ENCODE data around the gene TTC39C. TPM values are rescaled to one million over a fixed set of nuclear protein-coding genes. Genes with fewer than 3 reads are reported as not detected.

The TTC39C gene
- total RNA-seq, 1 donor from 2014 or later = 23.5 TPM

DNA sequence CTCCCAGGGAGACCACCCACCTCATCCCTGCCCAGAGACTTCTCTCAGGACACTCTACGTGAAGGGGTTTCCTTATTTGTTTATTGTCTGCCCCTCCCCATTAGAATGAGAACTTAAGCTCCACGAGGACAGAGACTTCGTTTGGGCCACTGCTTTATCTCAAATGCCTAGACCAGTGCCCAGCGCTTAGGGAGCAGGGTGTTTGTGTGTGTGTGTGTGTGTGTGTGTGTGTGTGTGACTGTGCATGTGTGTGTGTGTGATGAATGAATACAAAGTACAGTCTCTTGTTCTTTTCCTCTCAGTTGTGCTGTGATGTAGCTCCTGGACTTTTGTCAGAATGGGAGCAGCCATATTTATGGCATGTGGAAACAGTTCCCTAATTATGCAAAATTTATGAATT, 89.9 kb downstream of the TTC39C start:
- TF ChIP-seq, protein P1, sequence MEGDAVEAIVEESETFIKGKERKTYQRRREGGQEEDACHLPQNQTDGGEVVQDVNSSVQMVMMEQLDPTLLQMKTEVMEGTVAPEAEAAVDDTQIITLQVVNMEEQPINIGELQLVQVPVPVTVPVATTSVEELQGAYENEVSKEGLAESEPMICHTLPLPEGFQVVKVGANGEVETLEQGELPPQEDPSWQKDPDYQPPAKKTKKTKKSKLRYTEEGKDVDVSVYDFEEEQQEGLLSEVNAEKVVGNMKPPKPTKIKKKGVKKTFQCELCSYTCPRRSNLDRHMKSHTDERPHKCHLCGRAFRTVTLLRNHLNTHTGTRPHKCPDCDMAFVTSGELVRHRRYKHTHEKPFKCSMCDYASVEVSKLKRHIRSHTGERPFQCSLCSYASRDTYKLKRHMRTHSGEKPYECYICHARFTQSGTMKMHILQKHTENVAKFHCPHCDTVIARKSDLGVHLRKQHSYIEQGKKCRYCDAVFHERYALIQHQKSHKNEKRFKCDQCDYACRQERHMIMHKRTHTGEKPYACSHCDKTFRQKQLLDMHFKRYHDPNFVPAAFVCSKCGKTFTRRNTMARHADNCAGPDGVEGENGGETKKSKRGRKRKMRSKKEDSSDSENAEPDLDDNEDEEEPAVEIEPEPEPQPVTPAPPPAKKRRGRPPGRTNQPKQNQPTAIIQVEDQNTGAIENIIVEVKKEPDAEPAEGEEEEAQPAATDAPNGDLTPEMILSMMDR (conservative IDR thresholded peaks at IDR 0.05) = no peak
- H3K36me3 Mint-ChIP-seq (ENCODE audit: low read depth) = peaks cover 17% of the 10 kb centered on the region
- no peaks in the 10 kb centered on the region for H3K9me3 Mint-ChIP-seq
- no peak overlapping the region for H3K4me3 Mint-ChIP-seq
- no peak overlapping the region for H3K27ac Mint-ChIP-seq (ENCODE audit: unreplicated experiment)
- H3K4me1 Mint-ChIP-seq = peaks cover 15% of the 10 kb centered on the region
- no peaks in the 10 kb centered on the region for H3K27me3 Mint-ChIP-seq (ENCODE audit: low read depth)
- DNase-seq (ENCODE audit: low read depth, low spot score) = no peak

DNA sequence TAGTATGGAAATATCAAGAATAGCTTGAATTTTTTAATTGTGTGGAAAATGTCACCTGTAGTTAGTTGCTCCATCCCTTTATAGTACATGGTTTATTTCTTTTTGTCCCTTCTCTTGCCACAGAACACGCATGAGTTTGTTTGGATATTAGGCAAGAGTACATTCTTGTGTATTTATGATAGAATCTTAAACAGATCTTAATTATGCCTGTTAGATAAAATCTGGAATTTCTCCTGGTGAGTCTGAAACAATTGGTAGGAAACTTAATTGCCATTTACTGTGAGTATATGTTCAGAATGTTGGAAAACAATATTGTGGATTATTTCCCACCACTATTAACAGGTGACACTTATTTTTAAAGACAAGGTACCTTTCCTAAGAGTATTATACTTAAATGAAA, 94.1 kb downstream of the TTC39C start:
- Mint-ChIP-seq H3K36me3 (ENCODE audit: low read depth) (peaks cover 8% of the 10 kb centered on the region), H3K4me3 (no peak overlapping the region), H3K4me1 (peaks cover 15% of the 10 kb centered on the region), H3K27me3 (ENCODE audit: low read depth) (no peaks in the 10 kb centered on the region), H3K27ac (ENCODE audit: unreplicated experiment) (no peak overlapping the region), H3K9me3 (no peaks in the 10 kb centered on the region)
- TF ChIP-seq, protein P1 (conservative IDR thresholded peaks at IDR 0.05) = no peak
- no peak for DNase-seq (ENCODE audit: low read depth, low spot score)

DNA sequence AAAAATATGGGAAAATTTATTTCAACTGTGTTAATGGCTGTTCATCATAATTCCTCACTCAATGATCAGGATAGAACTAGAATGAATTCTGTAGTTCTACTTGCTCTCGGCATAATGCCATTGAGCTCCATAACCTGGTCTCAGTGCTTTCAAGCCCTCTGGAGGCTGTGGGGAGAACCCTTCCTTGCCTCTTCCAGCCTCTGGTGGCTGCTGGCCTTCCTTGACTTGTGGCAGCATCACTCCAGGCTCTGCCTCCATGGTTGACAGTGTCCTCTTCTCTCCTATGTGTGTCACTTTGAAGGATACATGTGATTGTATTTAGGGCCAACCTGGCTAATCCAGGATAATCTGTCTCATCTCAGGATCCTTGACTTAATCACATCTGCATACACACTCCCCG, 97.4 kb downstream of the TTC39C start:
- Mint-ChIP-seq H3K9me3 (no peaks in the 10 kb centered on the region), H3K4me3 (no peak overlapping the region), H3K36me3 (ENCODE audit: low read depth) (peaks cover 5% of the 10 kb centered on the region), H3K27me3 (ENCODE audit: low read depth) (no peaks in the 10 kb centered on the region), H3K27ac (ENCODE audit: unreplicated experiment) (no peak overlapping the region), H3K4me1 (peaks cover 15% of the 10 kb centered on the region)
- TF ChIP-seq, protein P1 (conservative IDR thresholded peaks at IDR 0.05) = no peak
- DNase-seq (ENCODE audit: low read depth, low spot score) = no peak

DNA sequence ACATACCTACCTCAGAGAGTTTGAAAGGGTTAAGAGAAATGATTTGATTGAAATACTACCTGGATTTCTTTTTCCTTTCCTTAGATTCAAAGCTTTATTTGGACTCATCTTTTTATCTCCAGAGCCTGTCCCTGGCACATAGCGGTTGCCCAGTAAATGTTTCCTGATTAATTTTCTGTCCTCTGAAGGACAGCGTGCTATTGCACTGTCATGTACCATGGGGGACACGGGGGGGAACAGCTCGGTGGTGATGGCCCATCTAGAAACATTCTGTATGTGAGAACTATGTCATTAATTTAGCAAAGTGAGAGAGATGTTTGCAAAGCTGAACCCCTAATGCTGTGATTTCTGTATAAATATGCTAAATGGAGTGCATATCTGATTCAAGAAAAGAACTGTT, 97.9 kb downstream of the TTC39C start:
- DNase-seq (ENCODE audit: low read depth, low spot score) = no peak
- H3K4me1 Mint-ChIP-seq = peaks cover 13% of the 10 kb centered on the region
- TF ChIP-seq, protein P1 (conservative IDR thresholded peaks at IDR 0.05) = no peak
- peaks cover 4% of the 10 kb centered on the region for H3K36me3 Mint-ChIP-seq (ENCODE audit: low read depth)
- no peaks in the 10 kb centered on the region for H3K9me3 Mint-ChIP-seq
- H3K27ac Mint-ChIP-seq (ENCODE audit: unreplicated experiment) = peak overlapping the region; percentile 50
- H3K27me3 Mint-ChIP-seq (ENCODE audit: low read depth) = no peaks in the 10 kb centered on the region
- H3K4me3 Mint-ChIP-seq = no peak overlapping the region

DNA sequence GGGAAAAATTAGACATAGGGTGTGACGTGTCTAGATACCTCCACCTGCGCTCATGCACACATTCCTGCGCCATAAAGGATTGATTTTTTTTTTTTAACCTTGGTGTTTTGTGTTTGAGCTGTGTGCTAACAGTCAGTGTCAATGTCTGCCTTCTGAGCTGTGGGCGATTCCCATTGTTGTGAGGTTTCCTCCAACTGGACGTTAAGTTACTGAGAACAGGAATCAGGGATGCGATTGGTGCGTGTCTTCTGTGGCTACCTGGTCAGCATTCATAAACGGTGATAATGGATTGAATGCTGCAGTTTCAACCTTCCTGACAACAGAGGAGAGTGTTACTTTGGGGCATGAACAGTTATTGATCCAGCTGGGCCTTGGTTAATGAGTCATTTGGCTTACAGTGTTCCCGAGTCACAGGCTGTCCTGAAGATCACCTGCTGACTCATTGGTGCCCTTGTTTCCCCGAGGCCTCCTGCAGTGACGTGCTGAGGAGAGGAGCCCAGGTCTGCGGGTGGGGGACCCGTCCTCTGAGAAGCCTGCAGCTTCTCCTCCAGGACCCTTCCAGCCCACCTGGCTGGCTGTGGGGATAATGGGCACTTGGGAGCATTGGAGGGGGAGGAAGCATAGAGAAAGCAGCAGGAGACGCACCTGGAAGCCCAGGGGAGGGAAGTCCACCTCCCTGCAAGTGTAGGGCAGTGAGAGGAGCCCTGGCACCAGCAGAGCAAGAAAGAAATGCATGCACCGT, 98.5 kb downstream of the TTC39C start:
- Mint-ChIP-seq H3K4me1 (peaks cover 7% of the 10 kb centered on the region), H3K4me3 (no peak overlapping the region), H3K27me3 (ENCODE audit: low read depth) (no peaks in the 10 kb centered on the region), H3K9me3 (no peaks in the 10 kb centered on the region), H3K27ac (ENCODE audit: unreplicated experiment) (peak overlapping the region; percentile 84), H3K36me3 (ENCODE audit: low read depth) (peaks cover 3% of the 10 kb centered on the region)
- no peak for DNase-seq (ENCODE audit: low read depth, low spot score)
- TF ChIP-seq, protein P1 (conservative IDR thresholded peaks at IDR 0.05) = no peak

All from neural crest cell (in vitro differentiated cells).